ENCODE results near the gene PDK1.
A peak's percentile ranks its signal among the peaks of the same experiment; 100 is the strongest.

DNA sequence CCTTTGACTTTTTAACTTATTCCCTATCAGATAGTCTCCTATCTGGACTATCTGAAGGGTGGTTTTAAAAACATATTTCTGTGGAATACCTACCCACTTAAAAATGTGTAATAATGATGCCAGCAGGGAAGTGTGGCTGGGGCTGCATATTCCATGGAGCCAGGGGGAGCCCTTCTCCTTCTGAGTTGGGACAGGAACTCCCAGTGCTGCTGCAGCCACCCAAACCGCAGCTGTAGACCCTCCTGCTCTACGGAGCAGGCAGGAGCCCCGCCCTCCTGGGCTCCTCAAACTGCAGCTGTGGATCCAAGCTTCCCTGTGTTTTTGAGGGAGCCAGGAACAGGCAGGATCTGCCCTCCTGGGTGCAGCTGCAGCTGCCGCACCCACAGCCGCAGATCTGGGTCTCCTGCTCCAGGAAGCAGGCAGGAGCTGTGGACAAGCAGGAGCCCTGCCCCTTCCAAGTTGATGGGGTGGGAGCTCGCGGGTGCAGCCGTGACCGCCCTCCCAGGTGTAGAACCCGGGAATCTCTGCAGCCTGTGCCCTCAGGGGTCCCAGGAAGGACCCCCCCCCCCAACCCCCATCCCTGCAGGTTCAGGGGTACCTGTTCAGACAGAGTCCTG is 57.8 kb downstream of the PDK1 start:
- TF ChIP-seq, protein P1, sequence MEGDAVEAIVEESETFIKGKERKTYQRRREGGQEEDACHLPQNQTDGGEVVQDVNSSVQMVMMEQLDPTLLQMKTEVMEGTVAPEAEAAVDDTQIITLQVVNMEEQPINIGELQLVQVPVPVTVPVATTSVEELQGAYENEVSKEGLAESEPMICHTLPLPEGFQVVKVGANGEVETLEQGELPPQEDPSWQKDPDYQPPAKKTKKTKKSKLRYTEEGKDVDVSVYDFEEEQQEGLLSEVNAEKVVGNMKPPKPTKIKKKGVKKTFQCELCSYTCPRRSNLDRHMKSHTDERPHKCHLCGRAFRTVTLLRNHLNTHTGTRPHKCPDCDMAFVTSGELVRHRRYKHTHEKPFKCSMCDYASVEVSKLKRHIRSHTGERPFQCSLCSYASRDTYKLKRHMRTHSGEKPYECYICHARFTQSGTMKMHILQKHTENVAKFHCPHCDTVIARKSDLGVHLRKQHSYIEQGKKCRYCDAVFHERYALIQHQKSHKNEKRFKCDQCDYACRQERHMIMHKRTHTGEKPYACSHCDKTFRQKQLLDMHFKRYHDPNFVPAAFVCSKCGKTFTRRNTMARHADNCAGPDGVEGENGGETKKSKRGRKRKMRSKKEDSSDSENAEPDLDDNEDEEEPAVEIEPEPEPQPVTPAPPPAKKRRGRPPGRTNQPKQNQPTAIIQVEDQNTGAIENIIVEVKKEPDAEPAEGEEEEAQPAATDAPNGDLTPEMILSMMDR (IDR thresholded peaks at IDR 0.05): peak; percentile 17; the same call in 1 of the 3 replicates
- TF ChIP-seq FOSL2 (IDR thresholded peaks at IDR 0.05) (no peak), FOSL2 (CRISPR knock-in tag; IDR thresholded peaks at IDR 0.05) (no peak), ELK1 (IDR thresholded peaks at IDR 0.05; ENCODE audit: low read depth, low read length) (no peak), CEBPB (IDR thresholded peaks at IDR 0.05) (no peak), POLR2A (IDR thresholded peaks at IDR 0.05; ENCODE audit: low read length) (no peak), ESRRA (IDR thresholded peaks at IDR 0.05; ENCODE audit: borderline replicate concordance, low read length) (no peak), E2F6 (IDR thresholded peaks at IDR 0.05; ENCODE audit: borderline replicate concordance, low read depth) (no peak), JUNB (IDR thresholded peaks at IDR 0.05) (no peak), NFE2L2 (conservative IDR thresholded peaks at IDR 0.05; ENCODE audit: low read length) (no peak), TFCP2L1 (CRISPR knock-in tag; IDR thresholded peaks at IDR 0.05) (no peak)
- TF ChIP-seq, protein P2, sequence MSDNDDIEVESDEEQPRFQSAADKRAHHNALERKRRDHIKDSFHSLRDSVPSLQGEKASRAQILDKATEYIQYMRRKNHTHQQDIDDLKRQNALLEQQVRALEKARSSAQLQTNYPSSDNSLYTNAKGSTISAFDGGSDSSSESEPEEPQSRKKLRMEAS (IDR thresholded peaks at IDR 0.05): no peak

Measured in A549 (cell line).